ENCODE results near the gene SNX25. TPM values are rescaled to one million over a fixed set of nuclear protein-coding genes. Genes with fewer than 3 reads are reported as not detected.

Gene SNX25
- polyA plus RNA-seq, 1 experiment: 11.7 TPM

DNA sequence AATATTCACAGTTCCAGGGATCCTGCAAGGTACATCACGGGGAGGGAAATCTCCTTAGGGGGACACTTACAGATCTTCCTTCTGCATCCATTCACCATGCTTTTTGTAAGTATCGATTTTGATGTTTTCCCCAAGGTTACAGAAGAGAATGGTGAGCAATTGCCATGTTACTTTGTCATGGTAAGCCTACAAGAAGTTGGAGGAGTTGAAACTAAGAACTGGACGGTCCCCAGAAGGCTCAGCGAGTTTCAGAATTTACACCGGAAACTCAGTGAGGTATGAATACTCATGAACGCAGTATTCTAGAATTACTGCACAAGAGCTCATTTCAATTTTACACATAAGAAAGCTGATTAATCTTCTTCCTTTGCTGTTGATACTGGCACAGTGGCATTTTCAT lies 132.4 kb downstream of the SNX25 start:
- CTCF ChIA-PET: interaction anchor here (1.2 kb wide), 1 partner anchor 12 kb away, joined by 4 read pairs; no protein-coding TSS in a partner anchor
- POLR2A ChIA-PET: no interaction called here
- Histone ChIP-seq H3K27me3 (ENCODE audit: control insufficient read depth, insufficient read depth, low read length) (no peaks in the 10 kb centered on the region), H3K4me3 (ENCODE audit: low read depth, low read length) (no peak overlapping the region), H3K36me3 (ENCODE audit: control insufficient read depth, insufficient read depth, low read length) (peaks cover 9% of the 10 kb centered on the region)
- TF ChIP-seq, protein P1, sequence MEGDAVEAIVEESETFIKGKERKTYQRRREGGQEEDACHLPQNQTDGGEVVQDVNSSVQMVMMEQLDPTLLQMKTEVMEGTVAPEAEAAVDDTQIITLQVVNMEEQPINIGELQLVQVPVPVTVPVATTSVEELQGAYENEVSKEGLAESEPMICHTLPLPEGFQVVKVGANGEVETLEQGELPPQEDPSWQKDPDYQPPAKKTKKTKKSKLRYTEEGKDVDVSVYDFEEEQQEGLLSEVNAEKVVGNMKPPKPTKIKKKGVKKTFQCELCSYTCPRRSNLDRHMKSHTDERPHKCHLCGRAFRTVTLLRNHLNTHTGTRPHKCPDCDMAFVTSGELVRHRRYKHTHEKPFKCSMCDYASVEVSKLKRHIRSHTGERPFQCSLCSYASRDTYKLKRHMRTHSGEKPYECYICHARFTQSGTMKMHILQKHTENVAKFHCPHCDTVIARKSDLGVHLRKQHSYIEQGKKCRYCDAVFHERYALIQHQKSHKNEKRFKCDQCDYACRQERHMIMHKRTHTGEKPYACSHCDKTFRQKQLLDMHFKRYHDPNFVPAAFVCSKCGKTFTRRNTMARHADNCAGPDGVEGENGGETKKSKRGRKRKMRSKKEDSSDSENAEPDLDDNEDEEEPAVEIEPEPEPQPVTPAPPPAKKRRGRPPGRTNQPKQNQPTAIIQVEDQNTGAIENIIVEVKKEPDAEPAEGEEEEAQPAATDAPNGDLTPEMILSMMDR (IDR thresholded peaks at IDR 0.05; ENCODE audit: insufficient read depth, low read depth, low read length): no peak
- no peak for DNase-seq (ENCODE audit: low read depth)

DNA sequence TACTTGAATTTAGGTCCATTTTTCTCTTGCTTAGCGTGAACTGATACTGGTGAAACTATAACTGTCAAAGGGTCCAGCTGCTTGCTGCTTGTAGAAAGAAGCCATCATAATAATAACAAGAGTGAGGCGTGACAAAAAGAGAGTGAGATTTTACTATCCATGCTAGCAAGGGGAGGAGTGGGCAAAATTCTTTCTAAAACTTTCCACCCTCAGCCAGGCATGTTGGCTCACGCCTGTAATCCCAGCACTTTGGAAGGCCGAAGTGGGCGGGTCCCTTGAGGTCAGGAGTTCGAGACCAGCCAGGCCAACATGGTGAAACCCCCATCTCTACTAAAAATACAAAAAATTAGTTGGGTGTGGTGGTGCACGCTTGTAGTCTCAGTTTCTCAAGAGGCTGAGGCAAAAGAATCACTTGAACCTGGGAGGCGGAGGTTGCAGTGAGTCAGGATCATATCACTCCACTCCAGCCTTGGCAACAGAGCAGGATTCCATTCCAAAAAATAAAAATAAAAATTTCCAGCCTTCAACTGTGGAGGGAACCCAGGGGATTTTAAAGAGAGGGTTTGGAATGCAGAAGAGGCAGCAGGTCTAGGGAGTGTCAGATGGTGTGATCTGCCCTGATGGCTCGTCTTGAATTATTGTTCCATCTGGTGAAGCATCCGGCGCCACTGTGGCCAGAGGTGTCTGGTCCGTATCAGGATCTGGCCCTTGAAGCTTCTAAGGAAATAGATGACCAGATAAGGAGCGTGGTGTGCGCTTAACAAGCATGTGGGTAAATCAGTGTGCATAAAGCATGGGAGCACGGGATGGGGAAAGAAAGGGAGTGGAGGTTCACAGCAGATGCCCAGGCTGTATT lies 134.6 kb downstream of the SNX25 start:
- ChIA-PET POLR2A (no interaction called here), CTCF (no interaction called here)
- peaks cover 9% of the 10 kb centered on the region for H3K36me3 ChIP-seq (ENCODE audit: control insufficient read depth, insufficient read depth, low read length)
- DNase-seq (ENCODE audit: low read depth): no peak
- no peaks in the 10 kb centered on the region for H3K27me3 ChIP-seq (ENCODE audit: control insufficient read depth, insufficient read depth, low read length)
- TF ChIP-seq, protein P1 (IDR thresholded peaks at IDR 0.05; ENCODE audit: insufficient read depth, low read depth, low read length): no peak
- no peak overlapping the region for H3K4me3 ChIP-seq (ENCODE audit: low read depth, low read length)

DNA sequence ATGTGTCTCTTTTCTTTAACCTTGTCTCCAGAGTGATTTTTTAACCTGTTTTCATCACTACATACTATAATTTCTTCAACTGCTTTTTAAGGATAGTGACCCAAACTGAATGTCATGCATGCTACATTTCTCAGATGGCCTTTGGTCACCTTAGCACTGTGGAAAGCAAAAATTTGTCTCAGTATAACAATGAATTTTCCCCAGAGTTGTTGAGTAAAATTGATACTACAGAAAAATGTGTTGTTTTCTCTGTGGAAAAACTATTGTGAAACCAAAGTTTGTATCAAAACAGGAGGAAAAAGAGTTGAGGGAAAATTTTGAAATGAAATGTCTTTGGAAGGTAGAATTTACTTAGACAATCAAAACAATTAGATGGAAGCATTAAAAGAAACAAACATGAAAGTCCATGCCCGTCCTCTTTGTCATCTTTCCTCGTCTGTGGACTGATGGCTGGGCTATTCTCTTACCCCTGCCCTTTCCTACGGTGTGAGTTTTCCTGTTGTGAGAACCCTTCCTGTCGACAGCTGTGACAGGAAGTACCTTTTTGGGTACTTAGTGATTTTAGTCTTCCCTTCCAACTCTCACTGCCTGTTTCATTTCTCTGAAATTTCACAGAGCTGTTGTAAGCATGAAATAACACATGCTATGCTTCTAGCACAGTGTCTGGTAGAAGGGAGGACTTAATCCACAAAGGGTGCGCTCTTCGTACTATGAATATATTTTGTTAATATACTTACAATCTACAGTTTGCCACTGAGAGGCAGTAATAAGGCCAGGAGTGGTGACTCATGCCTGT lies 135.5 kb downstream of the SNX25 start:
- DNase-seq (ENCODE audit: low read depth): no peak
- TF ChIP-seq, protein P1 (IDR thresholded peaks at IDR 0.05; ENCODE audit: insufficient read depth, low read depth, low read length): no peak
- ChIA-PET CTCF (no interaction called here), POLR2A (no interaction called here)
- no peak overlapping the region for H3K4me3 ChIP-seq (ENCODE audit: low read depth, low read length)
- peaks cover 11% of the 10 kb centered on the region for H3K36me3 ChIP-seq (ENCODE audit: control insufficient read depth, insufficient read depth, low read length)
- H3K27me3 ChIP-seq (ENCODE audit: control insufficient read depth, insufficient read depth, low read length): no peaks in the 10 kb centered on the region

DNA sequence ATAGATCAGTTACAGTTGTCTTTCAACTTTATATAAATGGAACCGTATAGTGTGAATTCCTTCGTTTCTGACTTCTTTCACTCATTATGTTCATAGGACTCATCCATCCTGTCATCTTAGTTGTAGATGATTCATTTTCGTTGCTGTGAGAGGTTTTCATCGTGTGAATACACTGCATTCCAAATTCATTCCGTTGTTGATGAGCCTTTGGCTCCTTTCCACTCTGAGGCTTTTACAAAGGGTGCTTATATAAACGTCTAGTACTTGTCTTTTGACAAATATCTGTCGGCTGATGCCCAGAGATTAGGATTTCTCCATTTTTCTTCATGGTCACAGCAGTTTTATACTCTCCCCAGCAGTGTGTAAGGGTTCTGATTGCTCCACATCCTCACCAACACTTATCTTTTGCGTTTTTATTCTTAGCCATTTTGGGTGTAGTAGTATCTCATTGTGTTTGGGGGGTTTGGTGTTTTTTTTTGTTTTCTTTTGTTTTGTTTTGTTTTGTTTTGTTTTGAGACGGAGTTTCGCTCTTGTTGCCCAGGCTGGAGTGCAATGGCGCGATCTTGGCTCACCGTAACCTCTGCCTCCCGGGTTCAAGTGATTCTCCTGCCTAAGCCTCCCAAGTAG lies 137.7 kb downstream of the SNX25 start:
- Histone ChIP-seq H3K36me3 (ENCODE audit: control insufficient read depth, insufficient read depth, low read length) (peaks cover 10% of the 10 kb centered on the region), H3K4me3 (ENCODE audit: low read depth, low read length) (no peak overlapping the region), H3K27me3 (ENCODE audit: control insufficient read depth, insufficient read depth, low read length) (no peaks in the 10 kb centered on the region)
- POLR2A ChIA-PET: no interaction called here
- CTCF ChIA-PET: interaction anchor here (0.6 kb wide), 1 partner anchor 47 kb away, joined by 3 read pairs; no protein-coding TSS in a partner anchor
- no peak for DNase-seq (ENCODE audit: low read depth)
- TF ChIP-seq, protein P1 (IDR thresholded peaks at IDR 0.05; ENCODE audit: insufficient read depth, low read depth, low read length): no peak

DNA sequence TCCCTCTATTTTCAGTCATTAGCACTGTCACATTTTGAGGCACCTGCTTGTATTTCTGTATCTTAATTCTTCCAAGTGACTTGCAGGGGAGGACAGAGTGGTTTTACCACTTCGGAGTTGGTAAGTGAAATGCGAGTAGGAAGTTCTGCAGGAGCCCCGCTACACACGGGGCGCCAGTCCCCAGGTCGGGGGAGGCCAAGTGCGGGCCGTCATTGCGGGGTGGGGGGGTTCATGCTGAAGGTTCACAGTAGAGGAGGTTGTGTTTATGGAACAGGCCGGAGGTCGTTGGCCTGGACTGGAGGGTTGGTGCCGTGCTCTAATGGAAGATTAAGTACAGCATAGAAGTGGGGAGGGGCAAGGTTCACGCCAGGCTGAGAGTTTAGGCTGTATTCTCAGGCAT lies 142.3 kb downstream of the SNX25 start:
- TF ChIP-seq, protein P1 (IDR thresholded peaks at IDR 0.05; ENCODE audit: insufficient read depth, low read depth, low read length): no peak
- peaks cover 7% of the 10 kb centered on the region for H3K36me3 ChIP-seq (ENCODE audit: control insufficient read depth, insufficient read depth, low read length)
- H3K4me3 ChIP-seq (ENCODE audit: low read depth, low read length): no peak overlapping the region
- DNase-seq (ENCODE audit: low read depth): no peak
- POLR2A ChIA-PET: no interaction called here
- H3K27me3 ChIP-seq (ENCODE audit: control insufficient read depth, insufficient read depth, low read length): no peaks in the 10 kb centered on the region
- CTCF ChIA-PET: interaction anchor here (1.0 kb wide), 1 partner anchor 34 kb away, joined by 3 read pairs; no protein-coding TSS in a partner anchor

Measured in BJ (cell line).